Nephron progenitor cell (in vitro differentiated cells): ENCODE measurements around the gene GPAT3.
A peak's percentile ranks its signal among the peaks of the same experiment; 100 is the strongest.

Source experiments
- DNase-seq: peaks from one replicate; pipeline ENCODE4 v3.0.0; 2021
- H3K27ac Mint-ChIP-seq: 2 replicates; pipeline ENCODE4 v1.8.0; 2021; ENCODE audit warnings: mild to moderate bottlenecking, moderate library complexity, mixed read lengths
- H3K27me3 Mint-ChIP-seq: 2 replicates; pipeline ENCODE4 v1.8.0; 2021; ENCODE audit warnings: mild to moderate bottlenecking, low read depth, mixed read lengths; ENCODE audit not compliant: poor library complexity
- H3K36me3 Mint-ChIP-seq: 2 replicates; pipeline ENCODE4 v1.8.0; 2021; ENCODE audit warnings: low read depth, mixed read lengths
- H3K4me1 Mint-ChIP-seq: 2 replicates; pipeline ENCODE4 v1.8.0; 2021; ENCODE audit warnings: mixed read lengths
- H3K4me3 Mint-ChIP-seq: 2 replicates; pipeline ENCODE4 v1.8.0; 2021; ENCODE audit warnings: mild to moderate bottlenecking, moderate library complexity, mixed read lengths
- H3K9me3 Mint-ChIP-seq: 2 replicates; pipeline ENCODE4 v1.8.0; 2021; ENCODE audit warnings: mild to moderate bottlenecking, moderate library complexity, mixed read lengths
- TF ChIP-seq, protein P1 (sequence below): fragments of 200-600 bp; sonication (generic); IDR thresholded peaks from 2 replicates; pipeline ENCODE4 v1.5.0; 2021; ENCODE audit warnings: antibody characterized with exemption

GPAT3 gene

DNA sequence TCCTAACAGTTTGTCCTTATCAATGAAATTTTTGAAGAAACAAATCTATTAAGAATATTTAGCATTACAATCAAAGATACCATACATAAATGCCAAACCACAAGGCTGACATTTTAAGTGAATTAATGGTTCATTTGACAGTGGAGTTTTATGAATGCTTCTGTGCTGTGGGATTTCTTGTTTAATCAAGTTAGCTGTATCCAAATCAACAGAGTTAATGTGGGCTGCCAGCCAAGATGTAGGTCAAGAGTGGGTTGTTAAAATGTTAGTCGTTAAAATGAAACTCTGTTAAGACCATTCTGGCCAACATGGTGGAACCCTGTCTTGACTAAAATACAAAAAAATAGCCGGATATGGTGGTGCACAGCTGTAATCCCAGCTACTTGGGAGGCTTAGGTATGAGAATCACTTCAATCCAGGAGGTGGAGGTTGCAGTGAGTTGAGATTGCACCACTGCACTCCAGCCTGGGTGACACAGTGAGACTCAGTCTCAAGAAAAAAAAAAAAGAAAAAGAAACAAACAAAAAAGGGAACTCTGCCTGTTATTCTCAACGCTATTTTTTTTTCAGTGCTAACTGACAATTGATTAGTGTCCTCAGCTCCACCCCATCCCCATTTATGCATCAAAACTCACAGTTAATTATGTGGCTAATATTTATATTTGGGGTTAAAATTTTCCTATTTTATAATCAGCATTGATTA lies 20.2 kb downstream of the GPAT3 start:
- no peaks in the 10 kb centered on the region for H3K36me3 Mint-ChIP-seq
- peaks cover 6% of the 10 kb centered on the region for H3K27me3 Mint-ChIP-seq
- H3K4me3 Mint-ChIP-seq: no peak overlapping the region
- peaks cover 35% of the 10 kb centered on the region for H3K4me1 Mint-ChIP-seq
- DNase-seq: no peak
- H3K9me3 Mint-ChIP-seq: no peaks in the 10 kb centered on the region
- no peak overlapping the region for H3K27ac Mint-ChIP-seq
- TF ChIP-seq, protein P1, sequence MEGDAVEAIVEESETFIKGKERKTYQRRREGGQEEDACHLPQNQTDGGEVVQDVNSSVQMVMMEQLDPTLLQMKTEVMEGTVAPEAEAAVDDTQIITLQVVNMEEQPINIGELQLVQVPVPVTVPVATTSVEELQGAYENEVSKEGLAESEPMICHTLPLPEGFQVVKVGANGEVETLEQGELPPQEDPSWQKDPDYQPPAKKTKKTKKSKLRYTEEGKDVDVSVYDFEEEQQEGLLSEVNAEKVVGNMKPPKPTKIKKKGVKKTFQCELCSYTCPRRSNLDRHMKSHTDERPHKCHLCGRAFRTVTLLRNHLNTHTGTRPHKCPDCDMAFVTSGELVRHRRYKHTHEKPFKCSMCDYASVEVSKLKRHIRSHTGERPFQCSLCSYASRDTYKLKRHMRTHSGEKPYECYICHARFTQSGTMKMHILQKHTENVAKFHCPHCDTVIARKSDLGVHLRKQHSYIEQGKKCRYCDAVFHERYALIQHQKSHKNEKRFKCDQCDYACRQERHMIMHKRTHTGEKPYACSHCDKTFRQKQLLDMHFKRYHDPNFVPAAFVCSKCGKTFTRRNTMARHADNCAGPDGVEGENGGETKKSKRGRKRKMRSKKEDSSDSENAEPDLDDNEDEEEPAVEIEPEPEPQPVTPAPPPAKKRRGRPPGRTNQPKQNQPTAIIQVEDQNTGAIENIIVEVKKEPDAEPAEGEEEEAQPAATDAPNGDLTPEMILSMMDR: no peak

- peaks cover 35% of the 10 kb centered on the region for H3K4me1 Mint-ChIP-seq
- H3K4me3 Mint-ChIP-seq: no peak overlapping the region
- peaks cover 6% of the 10 kb centered on the region for H3K27me3 Mint-ChIP-seq
- DNase-seq: no peak
- TF ChIP-seq, protein P1: no peak
- H3K27ac Mint-ChIP-seq: no peak overlapping the region
- H3K36me3 Mint-ChIP-seq: no peaks in the 10 kb centered on the region
- H3K9me3 Mint-ChIP-seq: no peaks in the 10 kb centered on the region
Measured at GRCh38 chr4:83556816-83557215, 20.9 kb downstream of the GPAT3 start.

- TF ChIP-seq, protein P1: no peak
- no peaks in the 10 kb centered on the region for H3K36me3 Mint-ChIP-seq
- no peak overlapping the region for H3K27ac Mint-ChIP-seq
- H3K27me3 Mint-ChIP-seq: peaks cover 6% of the 10 kb centered on the region
- DNase-seq: no peak
- H3K9me3 Mint-ChIP-seq: no peaks in the 10 kb centered on the region
- H3K4me1 Mint-ChIP-seq: peaks cover 24% of the 10 kb centered on the region
- H3K4me3 Mint-ChIP-seq: no peak overlapping the region
Measured at GRCh38 chr4:83558059-83558653, 22.2 kb downstream of the GPAT3 start.

DNA sequence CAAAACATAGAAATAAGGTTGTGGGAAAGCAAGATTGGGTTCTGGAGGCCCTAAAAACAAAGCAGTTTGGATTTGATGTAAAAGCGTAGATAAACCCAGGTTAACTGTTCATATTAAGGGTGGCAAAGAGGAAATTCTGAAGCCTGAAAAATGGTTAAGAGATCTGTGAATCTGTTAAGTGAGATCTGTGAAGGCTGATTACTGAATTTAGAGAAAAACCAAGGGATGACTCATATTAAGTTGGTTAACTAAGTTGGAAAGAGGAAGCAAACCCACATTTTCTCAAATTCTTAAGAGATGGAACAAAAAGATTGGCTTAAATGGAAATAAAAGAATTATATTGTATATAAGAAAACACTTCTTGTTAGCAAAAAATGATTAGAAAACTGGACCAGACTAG lies 22.8 kb downstream of the GPAT3 start:
- no peaks in the 10 kb centered on the region for H3K9me3 Mint-ChIP-seq
- TF ChIP-seq, protein P1: no peak
- DNase-seq: no peak
- H3K27ac Mint-ChIP-seq: no peak overlapping the region
- H3K4me3 Mint-ChIP-seq: no peak overlapping the region
- H3K27me3 Mint-ChIP-seq: peaks cover 10% of the 10 kb centered on the region
- H3K36me3 Mint-ChIP-seq: no peaks in the 10 kb centered on the region
- peaks cover 20% of the 10 kb centered on the region for H3K4me1 Mint-ChIP-seq

DNA sequence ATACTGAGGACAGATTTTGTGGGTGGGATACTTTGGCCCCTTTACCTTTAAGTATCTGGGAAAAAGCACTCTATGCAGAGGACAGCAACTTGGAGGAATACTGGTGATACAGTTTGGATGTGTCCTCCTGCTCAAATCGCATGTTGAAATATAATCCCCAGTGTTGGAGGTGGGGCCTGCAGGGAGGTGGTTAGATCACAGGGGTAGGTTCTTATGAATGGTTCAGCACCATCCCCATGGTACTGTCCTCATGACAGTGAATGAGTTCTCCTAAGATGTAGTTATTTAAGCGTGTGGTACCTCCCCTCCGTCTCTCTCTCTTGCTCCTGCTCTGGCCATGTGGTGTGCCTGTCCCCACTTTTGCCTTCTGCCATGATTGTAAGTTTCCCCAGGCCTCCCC lies 24.6 kb downstream of the GPAT3 start:
- Mint-ChIP-seq H3K27me3 (peaks cover 7% of the 10 kb centered on the region), H3K4me3 (no peak overlapping the region), H3K9me3 (no peaks in the 10 kb centered on the region), H3K27ac (peak overlapping the region; percentile 72), H3K36me3 (no peaks in the 10 kb centered on the region), H3K4me1 (peaks cover 8% of the 10 kb centered on the region)
- TF ChIP-seq, protein P1: no peak
- no peak for DNase-seq

DNA sequence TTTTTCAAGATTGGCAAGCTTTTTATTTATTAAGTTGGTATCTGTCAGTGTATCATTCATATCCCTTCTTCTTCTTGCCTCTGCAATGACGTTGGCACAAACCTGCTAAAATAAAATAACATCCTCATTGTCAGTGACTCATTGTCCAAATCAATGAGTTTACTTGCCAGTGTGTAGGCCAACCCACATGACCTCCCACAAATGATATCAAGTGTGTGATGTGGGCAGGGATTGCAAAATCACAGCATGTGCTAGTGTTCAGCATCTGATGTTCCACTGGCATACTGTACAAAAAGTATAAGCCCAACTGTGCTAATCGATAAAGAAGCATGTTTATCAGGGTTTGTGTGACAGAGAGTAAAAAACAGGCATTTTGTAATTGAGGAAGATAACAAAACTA lies 25.5 kb downstream of the GPAT3 start:
- no peak for DNase-seq
- Mint-ChIP-seq H3K27me3 (peaks cover 7% of the 10 kb centered on the region), H3K4me3 (no peak overlapping the region), H3K4me1 (peaks cover 6% of the 10 kb centered on the region), H3K27ac (no peak overlapping the region), H3K36me3 (no peaks in the 10 kb centered on the region), H3K9me3 (no peaks in the 10 kb centered on the region)
- TF ChIP-seq, protein P1: no peak
